ENCODE measurements around the gene ADAMTSL4.
"Not testable (repeated sequence)": the region's sequence is repeated elsewhere in the genome, so short reads cannot be mapped to it uniquely, and the experiment has no call there.

The ADAMTSL4 gene

DNA sequence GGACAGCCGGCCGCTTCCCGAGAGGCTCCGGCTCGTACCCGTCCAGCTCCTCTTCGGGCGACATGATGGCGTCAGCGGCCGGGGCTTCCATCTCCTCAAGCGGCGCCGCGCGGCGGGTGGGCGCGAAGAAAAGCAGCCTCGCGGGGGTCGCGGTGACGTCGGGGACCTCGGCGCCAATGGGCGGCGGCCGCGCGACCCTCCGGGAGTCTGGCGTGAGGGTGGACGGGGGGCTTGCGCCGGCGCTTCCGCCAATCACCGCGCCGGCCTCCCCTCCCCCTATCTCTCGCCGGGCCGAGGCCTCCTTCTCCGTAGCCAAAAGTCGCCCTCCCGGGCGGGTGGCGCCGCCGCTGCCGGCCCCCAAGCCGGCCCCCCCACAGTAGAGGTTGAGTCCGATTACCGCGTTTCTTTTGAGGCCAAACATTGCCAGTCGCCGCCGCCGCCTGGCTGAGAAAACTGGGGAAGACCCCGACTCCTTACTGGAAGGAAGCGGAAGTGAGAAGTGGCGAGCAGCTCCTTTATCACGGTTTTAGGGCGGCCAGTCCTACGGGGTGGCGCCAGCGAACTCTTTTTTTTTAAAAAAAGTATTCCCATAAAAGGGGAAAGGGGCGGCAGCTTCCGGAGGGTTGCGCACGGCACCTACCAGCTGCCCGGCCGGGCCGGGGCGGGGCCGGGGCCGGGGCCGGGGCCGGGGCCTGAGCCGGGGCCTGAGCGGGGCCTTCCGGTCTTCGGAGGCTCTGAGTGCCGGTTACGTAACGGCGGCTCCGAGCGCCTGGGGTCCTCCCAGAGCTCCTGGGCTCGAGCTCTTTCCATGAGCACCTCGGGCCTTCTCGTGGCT is 30.1 kb downstream of the ADAMTSL4 start, which contains the start of gene MCL1:
Gene MCL1 (minus strand): TSS at position 501 of the 835 bp plus-strand sequence. CDS start 80 bp downstream, at position 421.
- Histone ChIP-seq H3K4me1 (ENCODE audit: control insufficient read depth, insufficient read depth, low read length) (peaks cover 30% of the 10 kb centered on the region), H3K9me3 (ENCODE audit: control insufficient read depth, insufficient read depth, low read length) (no peaks in the 10 kb centered on the region), H3K36me3 (ENCODE audit: control insufficient read depth, insufficient read depth, low read length) (peaks cover 46% of the 10 kb centered on the region), H3K27ac (ENCODE audit: low read depth, low read length) (peak within 1 kb of the TSS; percentile 100), H3K4me3 (ENCODE audit: low read depth, low read length) (peak within 1 kb of the TSS; percentile 89), H3K9ac (ENCODE audit: low read depth, low read length) (peak within 1 kb of the TSS; percentile 98), H3K27me3 (ENCODE audit: control insufficient read depth, insufficient read depth, low read length) (no peaks in the 10 kb centered on the region)

DNA sequence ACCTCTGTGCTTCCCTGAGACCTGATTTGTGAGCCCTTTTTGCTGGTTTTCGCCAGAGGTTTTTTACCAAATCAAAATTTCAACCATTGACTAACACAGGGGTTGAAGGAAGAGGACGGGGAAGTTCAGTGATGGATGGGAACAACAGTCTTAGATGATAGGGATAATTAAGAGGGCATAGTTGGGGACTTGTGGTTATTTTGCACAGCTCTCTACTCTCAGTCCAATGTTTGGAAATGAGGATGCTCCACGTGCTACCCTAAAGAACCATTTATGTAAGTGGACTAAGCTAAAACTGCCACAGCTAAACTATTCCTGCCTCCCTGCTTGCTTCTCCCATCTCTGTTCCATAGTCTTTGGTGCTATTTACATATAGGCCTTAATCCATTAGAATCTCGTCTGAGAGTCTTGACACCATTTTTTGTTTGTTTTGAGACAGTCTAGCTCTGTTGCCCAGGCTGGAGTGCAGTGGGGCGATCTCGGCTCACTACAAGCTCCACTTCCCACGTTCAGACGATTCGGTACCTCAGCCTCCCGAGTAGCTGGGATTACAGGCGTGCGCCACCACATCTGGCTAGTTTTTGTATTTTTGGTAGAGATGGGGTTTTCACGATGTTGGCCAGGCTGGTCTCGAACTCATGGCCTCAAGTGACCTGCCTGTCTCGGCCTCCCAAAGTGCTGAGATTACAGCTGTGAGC is 30.9 kb downstream of the ADAMTSL4 start:
- Histone ChIP-seq H3K36me3 (ENCODE audit: control insufficient read depth, insufficient read depth, low read length) (peaks cover 39% of the 10 kb centered on the region), H3K4me1 (ENCODE audit: control insufficient read depth, insufficient read depth, low read length) (peaks cover 22% of the 10 kb centered on the region), H3K9ac (ENCODE audit: low read depth, low read length) (peak overlapping the region; percentile 94), H3K4me3 (ENCODE audit: low read depth, low read length) (peak overlapping the region; percentile 70), H3K27me3 (ENCODE audit: control insufficient read depth, insufficient read depth, low read length) (no peaks in the 10 kb centered on the region), H3K9me3 (ENCODE audit: control insufficient read depth, insufficient read depth, low read length) (no peaks in the 10 kb centered on the region), H3K27ac (ENCODE audit: low read depth, low read length) (peak overlapping the region; percentile 100)

DNA sequence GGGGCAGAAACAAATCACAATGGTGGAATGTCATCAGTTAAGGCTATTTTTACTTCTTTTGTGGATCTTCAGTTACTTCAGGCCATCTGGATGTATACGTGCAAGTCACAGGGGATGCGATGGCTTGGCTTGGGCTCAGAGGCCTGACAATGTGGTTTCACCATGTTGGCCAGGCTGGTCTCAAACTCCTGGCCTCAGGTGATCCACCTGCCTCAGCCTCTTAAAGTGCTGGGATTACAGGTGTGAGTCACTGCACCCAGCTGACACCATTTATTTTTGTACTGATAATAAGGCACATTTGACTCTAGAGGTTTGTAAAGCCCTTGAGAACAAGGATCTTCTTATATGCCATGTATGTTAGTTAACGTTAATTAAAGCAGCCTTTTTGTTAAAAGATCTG is 31.8 kb downstream of the ADAMTSL4 start:
- Histone ChIP-seq H3K4me1 (ENCODE audit: control insufficient read depth, insufficient read depth, low read length) (peaks cover 14% of the 10 kb centered on the region), H3K36me3 (ENCODE audit: control insufficient read depth, insufficient read depth, low read length) (peaks cover 30% of the 10 kb centered on the region)
- H3K4me3 ChIP-seq (ENCODE audit: low read depth, low read length); H3K27ac ChIP-seq (ENCODE audit: low read depth, low read length); H3K9ac ChIP-seq (ENCODE audit: low read depth, low read length); H3K9me3 ChIP-seq (ENCODE audit: control insufficient read depth, insufficient read depth, low read length); H3K27me3 ChIP-seq (ENCODE audit: control insufficient read depth, insufficient read depth, low read length): not testable (repeated sequence)

DNA sequence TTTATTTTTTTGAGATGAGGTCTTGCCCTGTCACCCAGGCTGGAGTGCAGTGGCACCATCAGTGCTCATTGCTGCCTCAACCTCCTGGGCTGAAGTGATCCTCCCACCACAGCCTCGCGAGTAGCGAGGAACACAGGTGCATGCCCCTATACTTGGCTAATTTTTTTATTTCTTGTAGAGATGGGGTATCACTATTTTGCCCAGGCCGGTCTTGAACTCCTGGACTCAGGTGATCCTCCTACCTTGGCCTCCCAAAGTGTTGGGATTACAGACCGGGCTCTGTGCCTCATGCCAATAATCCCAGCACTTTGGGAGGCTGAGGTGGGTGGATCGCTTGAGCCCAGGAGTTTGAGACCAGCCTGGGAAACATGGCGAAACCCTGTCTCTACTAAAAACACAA is 32.2 kb downstream of the ADAMTSL4 start:
- not testable (repeated sequence) for H3K4me1 ChIP-seq (ENCODE audit: control insufficient read depth, insufficient read depth, low read length); H3K4me3 ChIP-seq (ENCODE audit: low read depth, low read length); H3K27ac ChIP-seq (ENCODE audit: low read depth, low read length); H3K9ac ChIP-seq (ENCODE audit: low read depth, low read length); H3K27me3 ChIP-seq (ENCODE audit: control insufficient read depth, insufficient read depth, low read length); H3K9me3 ChIP-seq (ENCODE audit: control insufficient read depth, insufficient read depth, low read length)
- peaks cover 25% of the 10 kb centered on the region for H3K36me3 ChIP-seq (ENCODE audit: control insufficient read depth, insufficient read depth, low read length)

DNA sequence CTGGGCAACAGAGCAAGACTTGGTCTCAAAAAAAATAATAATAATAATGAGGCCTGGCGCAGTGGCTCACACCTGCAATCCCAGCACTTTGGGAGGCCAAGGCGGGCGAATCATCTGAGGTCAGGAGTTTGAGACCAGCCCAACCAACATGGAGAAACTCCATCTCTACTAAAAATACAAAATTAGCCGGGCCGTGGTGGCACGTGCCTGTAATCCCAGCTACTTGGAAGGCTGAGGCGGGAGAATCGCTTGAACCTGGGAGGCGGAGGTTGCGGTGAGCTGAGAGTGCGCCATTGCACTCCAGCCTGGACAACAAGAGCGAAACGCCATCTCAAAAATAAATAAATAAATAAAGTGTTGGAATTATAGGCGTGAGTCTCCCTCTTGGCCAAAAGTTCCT is 32.8 kb downstream of the ADAMTSL4 start:
- not testable (repeated sequence) for H3K9me3 ChIP-seq (ENCODE audit: control insufficient read depth, insufficient read depth, low read length); H3K27ac ChIP-seq (ENCODE audit: low read depth, low read length); H3K9ac ChIP-seq (ENCODE audit: low read depth, low read length); H3K27me3 ChIP-seq (ENCODE audit: control insufficient read depth, insufficient read depth, low read length); H3K4me1 ChIP-seq (ENCODE audit: control insufficient read depth, insufficient read depth, low read length); H3K4me3 ChIP-seq (ENCODE audit: low read depth, low read length)
- H3K36me3 ChIP-seq (ENCODE audit: control insufficient read depth, insufficient read depth, low read length), result peaks cover 20% of the 10 kb centered on the region

DNA sequence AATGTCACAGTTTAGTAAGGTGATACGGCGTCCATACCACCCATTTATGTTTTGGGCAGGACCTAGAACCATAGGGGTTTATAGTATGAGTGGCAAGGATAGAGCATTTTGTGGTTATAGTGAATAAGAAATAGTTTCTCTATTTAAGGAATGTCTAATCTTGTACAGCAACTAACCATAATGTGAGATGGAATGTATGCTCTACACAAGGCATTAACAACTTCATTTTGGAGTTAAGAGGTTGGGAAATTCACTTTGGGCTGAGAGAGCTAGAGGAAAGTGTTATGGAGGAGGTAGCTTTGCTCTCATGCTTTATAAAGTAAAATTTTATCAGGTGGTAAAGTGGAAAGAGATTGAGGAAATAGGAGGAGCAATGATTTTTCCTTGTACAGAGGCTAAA is 33.2 kb downstream of the ADAMTSL4 start:
- Histone ChIP-seq H3K9ac (ENCODE audit: low read depth, low read length) (no peak overlapping the region), H3K4me3 (ENCODE audit: low read depth, low read length) (no peak overlapping the region), H3K9me3 (ENCODE audit: control insufficient read depth, insufficient read depth, low read length) (no peaks in the 10 kb centered on the region), H3K36me3 (ENCODE audit: control insufficient read depth, insufficient read depth, low read length) (peaks cover 16% of the 10 kb centered on the region), H3K27ac (ENCODE audit: low read depth, low read length) (no peak overlapping the region), H3K27me3 (ENCODE audit: control insufficient read depth, insufficient read depth, low read length) (no peaks in the 10 kb centered on the region), H3K4me1 (ENCODE audit: control insufficient read depth, insufficient read depth, low read length) (peaks cover 6% of the 10 kb centered on the region)

DNA sequence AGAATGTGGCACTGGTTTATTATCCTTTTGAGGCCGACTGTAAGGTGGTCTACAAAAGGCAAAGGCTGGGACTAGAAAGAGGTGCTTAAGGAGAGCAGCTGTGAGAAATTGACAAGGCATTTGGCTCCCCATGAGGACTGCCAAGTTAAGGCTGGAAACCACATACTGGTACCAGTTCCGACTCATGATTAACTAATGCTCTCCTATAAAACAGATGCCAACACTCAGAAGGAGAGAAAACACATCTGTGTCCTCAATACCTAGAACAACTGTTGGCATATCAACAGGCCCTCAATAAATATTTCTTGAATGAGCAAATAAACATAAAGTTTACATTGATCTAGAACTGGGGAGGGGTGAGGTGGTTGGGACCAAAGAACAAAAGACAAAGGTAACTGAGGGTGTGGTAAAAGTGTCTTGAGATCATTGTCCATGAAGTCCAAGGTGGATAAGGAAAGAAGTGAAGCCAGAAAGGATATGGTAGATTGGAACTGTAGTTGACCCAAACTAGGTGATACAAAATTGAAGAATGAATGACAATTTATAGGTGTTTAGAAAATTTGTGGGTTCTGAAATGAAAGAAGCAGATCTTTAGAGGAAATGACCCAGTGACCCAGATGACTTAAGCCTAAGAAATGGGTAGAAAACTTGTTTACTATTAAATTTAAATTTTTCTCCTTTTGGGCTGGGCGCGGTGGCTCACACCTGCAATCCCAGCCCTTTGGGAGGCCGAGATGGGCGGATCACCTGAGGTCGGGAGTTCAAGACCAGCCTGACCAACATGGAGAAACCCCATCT is 47.1 kb downstream of the ADAMTSL4 start:
- H3K9ac ChIP-seq (ENCODE audit: low read depth, low read length), result no peak overlapping the region
- no peaks in the 10 kb centered on the region for H3K36me3 ChIP-seq (ENCODE audit: control insufficient read depth, insufficient read depth, low read length)
- H3K27me3 ChIP-seq (ENCODE audit: control insufficient read depth, insufficient read depth, low read length), result no peaks in the 10 kb centered on the region
- no peak overlapping the region for H3K27ac ChIP-seq (ENCODE audit: low read depth, low read length)
- H3K9me3 ChIP-seq (ENCODE audit: control insufficient read depth, insufficient read depth, low read length), result no peaks in the 10 kb centered on the region
- no peaks in the 10 kb centered on the region for H3K4me1 ChIP-seq (ENCODE audit: control insufficient read depth, insufficient read depth, low read length)
- no peak overlapping the region for H3K4me3 ChIP-seq (ENCODE audit: low read depth, low read length)

DNA sequence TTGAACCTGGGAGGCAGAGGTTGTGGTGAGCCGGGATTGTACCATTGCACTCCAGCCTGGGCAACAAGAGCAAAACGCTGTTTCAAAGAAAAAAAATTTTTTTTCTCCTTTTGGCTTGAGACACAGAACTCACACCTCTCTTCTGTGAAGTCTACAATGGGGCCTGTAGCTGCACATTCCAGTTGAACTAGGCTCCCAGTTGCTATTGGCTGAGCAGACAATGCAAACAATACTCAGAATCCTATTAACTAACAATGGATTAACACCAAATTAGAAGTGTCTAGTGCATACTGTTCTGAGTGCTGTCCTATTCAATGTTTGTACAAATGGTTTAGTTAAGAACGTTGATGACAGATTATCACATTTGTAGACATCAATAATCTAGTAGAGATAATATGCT is 47.8 kb downstream of the ADAMTSL4 start:
- Histone ChIP-seq H3K27me3 (ENCODE audit: control insufficient read depth, insufficient read depth, low read length) (no peaks in the 10 kb centered on the region), H3K4me1 (ENCODE audit: control insufficient read depth, insufficient read depth, low read length) (no peaks in the 10 kb centered on the region), H3K9me3 (ENCODE audit: control insufficient read depth, insufficient read depth, low read length) (no peaks in the 10 kb centered on the region), H3K4me3 (ENCODE audit: low read depth, low read length) (no peak overlapping the region), H3K9ac (ENCODE audit: low read depth, low read length) (no peak overlapping the region), H3K27ac (ENCODE audit: low read depth, low read length) (no peak overlapping the region), H3K36me3 (ENCODE audit: control insufficient read depth, insufficient read depth, low read length) (no peaks in the 10 kb centered on the region)

DNA sequence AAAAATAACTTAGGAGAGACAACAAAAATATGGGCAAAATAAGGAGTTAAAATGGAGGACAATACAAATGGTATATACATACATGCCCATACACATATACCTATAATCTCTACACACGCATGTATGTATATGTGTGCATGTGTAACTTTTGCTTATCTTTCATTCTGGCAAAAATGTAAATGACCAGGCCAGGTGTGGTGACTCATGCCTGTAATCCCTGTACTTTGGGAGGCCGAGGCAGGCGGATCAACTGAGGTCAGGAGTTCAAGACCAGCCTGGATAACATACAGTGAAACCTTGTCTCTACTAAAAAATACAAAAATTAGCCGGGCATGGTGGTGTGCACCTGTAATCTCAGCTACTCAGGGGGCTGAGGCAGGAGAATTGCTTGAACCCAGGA is 49.1 kb downstream of the ADAMTSL4 start:
- not testable (repeated sequence) for H3K27me3 ChIP-seq (ENCODE audit: control insufficient read depth, insufficient read depth, low read length); H3K27ac ChIP-seq (ENCODE audit: low read depth, low read length); H3K36me3 ChIP-seq (ENCODE audit: control insufficient read depth, insufficient read depth, low read length); H3K4me3 ChIP-seq (ENCODE audit: low read depth, low read length); H3K9me3 ChIP-seq (ENCODE audit: control insufficient read depth, insufficient read depth, low read length); H3K9ac ChIP-seq (ENCODE audit: low read depth, low read length); H3K4me1 ChIP-seq (ENCODE audit: control insufficient read depth, insufficient read depth, low read length)

DNA sequence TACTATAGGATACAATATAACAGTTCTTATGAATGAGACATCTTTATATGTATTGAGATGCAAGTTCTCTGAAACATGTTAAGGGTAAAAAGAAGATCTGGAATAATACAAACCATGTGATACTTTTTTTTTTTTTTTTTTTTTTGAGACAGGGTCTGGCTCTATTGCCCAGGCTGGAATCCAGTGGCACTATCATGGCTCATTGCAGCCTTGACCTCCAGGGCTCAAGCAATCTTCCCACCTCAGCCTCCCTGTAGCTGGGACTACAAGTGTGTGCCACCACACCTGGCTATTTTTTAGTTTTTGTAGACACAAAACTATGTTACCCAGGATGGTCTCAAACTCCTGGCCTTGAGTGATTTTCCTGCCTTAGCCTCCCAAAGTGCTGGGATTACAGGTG is 52.3 kb downstream of the ADAMTSL4 start:
- Histone ChIP-seq H3K4me3 (ENCODE audit: low read depth, low read length) (no peak overlapping the region), H3K9me3 (ENCODE audit: control insufficient read depth, insufficient read depth, low read length) (no peaks in the 10 kb centered on the region), H3K9ac (ENCODE audit: low read depth, low read length) (no peak overlapping the region), H3K27me3 (ENCODE audit: control insufficient read depth, insufficient read depth, low read length) (no peaks in the 10 kb centered on the region), H3K27ac (ENCODE audit: low read depth, low read length) (no peak overlapping the region), H3K36me3 (ENCODE audit: control insufficient read depth, insufficient read depth, low read length) (no peaks in the 10 kb centered on the region), H3K4me1 (ENCODE audit: control insufficient read depth, insufficient read depth, low read length) (peaks cover 17% of the 10 kb centered on the region)

DNA sequence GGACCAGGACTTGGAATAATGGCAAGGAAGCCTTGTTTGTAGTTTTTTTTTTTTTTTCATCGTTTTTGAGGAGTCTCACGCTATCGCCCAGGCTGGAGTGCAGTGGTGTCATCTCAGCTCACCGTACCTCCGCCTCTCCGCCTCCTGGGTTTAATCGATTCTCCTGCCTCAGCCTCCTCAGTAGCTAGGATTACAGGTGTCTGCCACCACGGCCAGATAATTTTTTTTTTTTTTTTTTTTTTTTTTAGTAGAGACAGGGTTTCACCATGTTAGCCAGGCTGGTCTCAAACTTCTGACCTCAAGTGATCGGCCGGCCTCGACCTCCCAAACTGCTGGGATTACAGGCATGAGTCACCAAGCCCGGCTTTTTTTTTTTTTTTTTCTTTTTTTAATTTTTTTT is 53.2 kb downstream of the ADAMTSL4 start:
- H3K36me3 ChIP-seq (ENCODE audit: control insufficient read depth, insufficient read depth, low read length); H3K27ac ChIP-seq (ENCODE audit: low read depth, low read length); H3K4me3 ChIP-seq (ENCODE audit: low read depth, low read length); H3K27me3 ChIP-seq (ENCODE audit: control insufficient read depth, insufficient read depth, low read length); H3K9me3 ChIP-seq (ENCODE audit: control insufficient read depth, insufficient read depth, low read length); H3K9ac ChIP-seq (ENCODE audit: low read depth, low read length): not testable (repeated sequence)
- H3K4me1 ChIP-seq (ENCODE audit: control insufficient read depth, insufficient read depth, low read length), result peaks cover 17% of the 10 kb centered on the region
